ENCODE results near the gene PLA2R1. TPM values are rescaled to one million over a fixed set of nuclear protein-coding genes. Genes with fewer than 3 reads are reported as not detected.

PLA2R1 gene
- polyA plus RNA-seq, 3 donors, result not detected

- H3K27me3 ChIP-seq (ENCODE audit: control insufficient read depth in 2 of 2, insufficient read depth in 2 of 2, low read length in 2 of 2), result no peaks in the 10 kb centered on the region
- peaks cover 0 to 2% (median 0%) of the 10 kb centered on the region in 7 donors for H3K9me3 Mint-ChIP-seq
- no peak for TF ChIP-seq CTCF (IDR thresholded peaks at IDR 0.05)
- DNase-seq, result no peak
- H3K4me1 Mint-ChIP-seq, result peaks cover 1% of the 10 kb centered on the region
- H3K9ac ChIP-seq (ENCODE audit: insufficient read depth, low read length, poor library complexity, severe bottlenecking), result no peak overlapping the region
- H3K4me2 ChIP-seq (replicated peaks; ENCODE audit: extremely low read depth, low read length, poor library complexity, severe bottlenecking), result no peak overlapping the region
- H3K79me2 ChIP-seq (ENCODE audit: insufficient read depth, low read length), result no peaks in the 10 kb centered on the region
- H3K9me3 ChIP-seq (replicated peaks in 1 of 2; ENCODE audit: control insufficient read depth in 1 of 2, insufficient read depth in 1 of 2, low read length in 2 of 2), result no peaks in the 10 kb centered on the region
- intact Hi-C loops (cut with micrococcal nuclease), result no loop called here
- no CpG with 5 or more reads among the region's 2 CpGs for WGBS (ENCODE audit: insufficient coverage)
- H2AFZ ChIP-seq (ENCODE audit: insufficient read depth, low read depth, low read length, poor library complexity, severe bottlenecking), result no peak overlapping the region
- H3K27me3 Mint-ChIP-seq (ENCODE audit: low read depth in 3 of 3), result peaks cover 0 to 8% (median 2%) of the 10 kb centered on the region in 3 donors
- H4K20me1 ChIP-seq (ENCODE audit: insufficient read depth, low read length), result no peaks in the 10 kb centered on the region
- H3K27ac ChIP-seq (ENCODE audit: low read depth in 1 of 2, low read length in 2 of 2), result no peak overlapping the region
- no peak overlapping the region for H3K4me3 Mint-ChIP-seq
- H3K4me1 ChIP-seq (ENCODE audit: control insufficient read depth in 1 of 2, insufficient read depth in 2 of 2, low read length in 2 of 2), result peaks cover under 1 to 1% of the 10 kb centered on the region in 2 donors
- H3K36me3 Mint-ChIP-seq, result no peaks in the 10 kb centered on the region
- H3K4me3 ChIP-seq (replicated peaks in 1 of 3; ENCODE audit: low read depth in 2 of 3, low read length in 3 of 3), result no peak overlapping the region
- H3K36me3 ChIP-seq (replicated peaks in 1 of 2; ENCODE audit: control insufficient read depth in 1 of 2, insufficient read depth in 2 of 2, low read length in 2 of 2), result no peaks in the 10 kb centered on the region
- no peak overlapping the region for H3K27ac Mint-ChIP-seq
These were observed 145.9 kb downstream of the PLA2R1 start for GRCh38 chr2:159916511-159916910.

GRCh38 chr2:159913900-159914299 is 148.5 kb downstream of the PLA2R1 start:
- Histone ChIP-seq H2AFZ (ENCODE audit: insufficient read depth, low read depth, low read length, poor library complexity, severe bottlenecking) (no peak overlapping the region), H3K36me3 (replicated peaks in 1 of 2; ENCODE audit: control insufficient read depth in 1 of 2, insufficient read depth in 2 of 2, low read length in 2 of 2) (no peaks in the 10 kb centered on the region), H3K9me3 (replicated peaks in 1 of 2; ENCODE audit: control insufficient read depth in 1 of 2, insufficient read depth in 1 of 2, low read length in 2 of 2) (no peaks in the 10 kb centered on the region), H3K4me3 (replicated peaks in 1 of 3; ENCODE audit: low read depth in 2 of 3, low read length in 3 of 3) (no peak overlapping the region), H4K20me1 (ENCODE audit: insufficient read depth, low read length) (no peaks in the 10 kb centered on the region), H3K9ac (ENCODE audit: insufficient read depth, low read length, poor library complexity, severe bottlenecking) (no peak overlapping the region), H3K79me2 (ENCODE audit: insufficient read depth, low read length) (no peaks in the 10 kb centered on the region), H3K4me2 (replicated peaks; ENCODE audit: extremely low read depth, low read length, poor library complexity, severe bottlenecking) (no peak overlapping the region), H3K27ac (ENCODE audit: low read depth in 1 of 2, low read length in 2 of 2) (no peak overlapping the region), H3K27me3 (ENCODE audit: control insufficient read depth in 2 of 2, insufficient read depth in 2 of 2, low read length in 2 of 2) (no peaks in the 10 kb centered on the region), H3K4me1 (ENCODE audit: control insufficient read depth in 1 of 2, insufficient read depth in 2 of 2, low read length in 2 of 2) (no peaks in the 10 kb centered on the region)
- Mint-ChIP-seq H3K36me3 (no peaks in the 10 kb centered on the region), H3K9me3 (no peaks in the 10 kb centered on the region), H3K27ac (no peak overlapping the region), H3K4me1 (no peaks in the 10 kb centered on the region), H3K4me3 (no peak overlapping the region), H3K27me3 (ENCODE audit: low read depth in 3 of 3) (peaks cover 0 to 3% (median 2%) of the 10 kb centered on the region in 3 donors)
- no peak for DNase-seq
- no peak for TF ChIP-seq CTCF (IDR thresholded peaks at IDR 0.05)
- WGBS (ENCODE audit: insufficient coverage), result no CpG with 5 or more reads among the region's 2 CpGs
- intact Hi-C loops (cut with micrococcal nuclease), result no loop called here

Data from CD14-positive monocyte (primary cell).